Astrocyte (in vitro differentiated cells and primary cell): Measurements from ENCODE around the gene COP1.

ENCODE experiments used
- EZH2 ChIP-seq: IDR thresholded peaks from 2 replicates; pipeline ENCODE4 v1.6.1; 2012; ENCODE audit warnings: mild to moderate bottlenecking, low read length, inconsistent platforms; ENCODE audit not compliant: insufficient read depth
- TF ChIP-seq, protein P1 (sequence below): IDR thresholded peaks from 2 replicates; pipeline ENCODE4 v1.5.1; 2011; ENCODE audit warnings: low read depth, mild to moderate bottlenecking, inconsistent platforms, low read length, moderate library complexity; ENCODE audit not compliant: insufficient read depth

DNA sequence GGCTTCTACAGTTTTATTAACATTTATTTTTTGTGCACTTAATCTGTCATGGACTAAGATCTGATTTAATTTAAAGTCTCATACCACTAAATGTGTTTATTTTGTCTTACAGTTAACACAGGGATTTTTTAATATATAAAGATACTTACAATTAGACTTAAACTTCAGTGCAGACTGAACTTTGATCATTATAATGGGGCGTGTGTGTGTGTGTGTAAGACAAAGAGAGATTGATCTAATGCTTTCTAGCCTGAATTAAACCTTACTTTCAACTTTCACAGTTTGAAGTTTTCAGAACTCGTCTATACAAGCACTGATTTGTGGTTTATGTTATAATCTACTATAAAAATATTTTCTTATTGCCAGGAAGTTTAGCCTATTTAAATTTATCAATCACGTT lies 150.8 kb downstream of the COP1 start:
- TF ChIP-seq, protein P1, sequence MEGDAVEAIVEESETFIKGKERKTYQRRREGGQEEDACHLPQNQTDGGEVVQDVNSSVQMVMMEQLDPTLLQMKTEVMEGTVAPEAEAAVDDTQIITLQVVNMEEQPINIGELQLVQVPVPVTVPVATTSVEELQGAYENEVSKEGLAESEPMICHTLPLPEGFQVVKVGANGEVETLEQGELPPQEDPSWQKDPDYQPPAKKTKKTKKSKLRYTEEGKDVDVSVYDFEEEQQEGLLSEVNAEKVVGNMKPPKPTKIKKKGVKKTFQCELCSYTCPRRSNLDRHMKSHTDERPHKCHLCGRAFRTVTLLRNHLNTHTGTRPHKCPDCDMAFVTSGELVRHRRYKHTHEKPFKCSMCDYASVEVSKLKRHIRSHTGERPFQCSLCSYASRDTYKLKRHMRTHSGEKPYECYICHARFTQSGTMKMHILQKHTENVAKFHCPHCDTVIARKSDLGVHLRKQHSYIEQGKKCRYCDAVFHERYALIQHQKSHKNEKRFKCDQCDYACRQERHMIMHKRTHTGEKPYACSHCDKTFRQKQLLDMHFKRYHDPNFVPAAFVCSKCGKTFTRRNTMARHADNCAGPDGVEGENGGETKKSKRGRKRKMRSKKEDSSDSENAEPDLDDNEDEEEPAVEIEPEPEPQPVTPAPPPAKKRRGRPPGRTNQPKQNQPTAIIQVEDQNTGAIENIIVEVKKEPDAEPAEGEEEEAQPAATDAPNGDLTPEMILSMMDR = no peak
- TF ChIP-seq EZH2 = no peak
